Measurements from ENCODE around the gene ZNF180.

Gene ZNF180

DNA sequence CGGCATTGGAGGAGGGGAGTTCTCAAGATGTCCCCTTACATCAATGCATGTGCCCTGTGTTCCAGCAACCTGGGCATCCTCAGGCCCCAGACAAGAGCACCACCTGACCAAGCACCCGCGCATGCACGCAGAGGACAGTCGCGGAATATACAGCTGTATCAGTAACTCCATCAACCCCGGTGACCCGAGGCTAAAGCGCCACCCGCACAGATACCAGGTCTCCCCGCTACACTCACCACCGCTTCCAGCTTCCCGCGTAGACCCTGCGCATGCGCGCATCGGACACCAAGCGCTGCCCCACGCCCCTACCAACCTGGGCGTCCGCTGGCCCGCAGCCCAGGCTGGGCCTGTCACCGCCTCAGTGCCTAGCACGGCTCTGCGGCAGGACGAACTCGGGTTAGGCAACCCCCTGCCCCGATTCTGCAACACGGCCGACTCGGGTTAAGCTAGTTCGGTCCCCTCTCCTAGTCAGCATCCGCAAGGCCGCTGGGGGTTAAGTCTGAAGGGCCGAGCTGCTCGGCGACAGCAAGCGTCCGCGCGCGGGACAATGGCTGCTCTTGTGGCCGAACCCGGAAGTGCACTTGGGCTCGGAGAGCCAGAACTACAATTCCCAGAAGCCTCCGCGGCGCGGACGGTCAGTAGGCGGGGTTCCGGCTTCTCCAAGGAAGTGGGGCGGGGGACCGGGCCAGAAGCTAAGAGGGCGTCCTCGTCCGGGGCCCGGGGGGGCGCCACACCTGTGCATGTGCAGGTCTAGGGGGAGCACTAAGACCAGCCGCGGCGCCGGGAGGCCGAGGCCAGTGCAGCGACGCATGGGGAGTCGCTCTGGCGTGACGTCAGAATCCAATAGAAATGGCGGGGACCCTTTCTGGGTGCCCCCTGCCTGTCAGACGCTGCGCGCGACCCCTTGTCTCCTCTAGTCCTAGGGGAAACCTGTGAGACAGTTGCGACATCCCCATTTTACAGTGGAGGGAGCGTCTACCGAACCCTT lies at the start of gene ZNF180:
Gene ZNF180 (minus strand): TSS at position 561 of the 988 bp plus-strand sequence. CDS start 3,188 bp downstream, outside the sequence.
- TF ChIP-seq CTCF (IDR thresholded peaks at IDR 0.05; ENCODE audit: low read depth, low read length), result peak; percentile 25
- DNase-seq (ENCODE audit: extremely low read depth, low read depth), result peak; percentile 77

DNA sequence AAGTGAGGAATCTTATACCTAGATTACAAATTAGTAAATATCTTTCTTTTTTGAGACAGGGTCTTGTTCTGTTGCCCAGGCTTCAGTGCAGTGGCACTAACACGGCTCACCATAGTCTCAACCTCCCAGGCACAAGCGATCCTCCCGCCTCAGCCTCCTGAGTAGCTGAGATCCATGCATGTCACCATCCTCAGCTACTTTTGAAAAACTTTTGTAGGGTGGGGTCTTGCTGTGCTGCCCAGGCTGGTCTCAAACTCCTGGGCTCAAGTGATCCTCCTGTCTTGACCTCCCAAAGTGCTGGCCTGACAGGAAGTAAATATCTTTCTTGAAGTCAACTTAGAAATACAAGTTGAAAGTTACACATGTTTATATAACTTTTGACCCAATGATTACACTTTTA lies 49.2 kb upstream of the ZNF180 start:
- TF ChIP-seq CTCF (IDR thresholded peaks at IDR 0.05; ENCODE audit: low read depth, low read length), result no peak
- no peak for DNase-seq (ENCODE audit: extremely low read depth, low read depth)

GRCh38 chr19:44548736-44549135 lies 48.4 kb upstream of the ZNF180 start:
- TF ChIP-seq CTCF (IDR thresholded peaks at IDR 0.05; ENCODE audit: low read depth, low read length), result no peak
- DNase-seq (ENCODE audit: extremely low read depth, low read depth), result no peak

GRCh38 chr19:44544031-44544430 lies 43.7 kb upstream of the ZNF180 start:
- no peak for DNase-seq (ENCODE audit: extremely low read depth, low read depth)
- no peak for TF ChIP-seq CTCF (IDR thresholded peaks at IDR 0.05; ENCODE audit: low read depth, low read length)

DNA sequence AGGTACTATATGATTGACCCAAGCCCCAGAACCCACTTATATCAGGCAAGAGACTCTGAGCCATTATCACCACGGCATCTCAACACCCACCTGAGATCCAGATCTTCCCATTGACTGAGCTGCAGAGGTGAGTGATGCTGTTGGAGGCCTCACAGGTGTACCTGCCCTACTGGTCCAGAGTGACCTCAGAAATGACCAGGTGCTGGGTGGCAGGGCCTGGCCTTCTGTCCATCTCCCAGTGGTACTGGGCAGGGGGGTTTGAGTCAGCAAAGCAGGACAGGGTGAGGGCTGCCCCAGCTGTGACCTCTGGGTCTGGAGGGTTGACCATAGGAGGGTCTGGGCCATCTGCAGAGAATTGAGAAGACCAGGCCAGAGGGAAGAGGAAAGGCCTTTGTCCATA lies 42.3 kb upstream of the ZNF180 start:
- no peak for DNase-seq (ENCODE audit: extremely low read depth, low read depth)

GRCh38 chr19:44540736-44541135 lies 40.4 kb upstream of the ZNF180 start:
- DNase-seq (ENCODE audit: extremely low read depth, low read depth), result no peak
- TF ChIP-seq CTCF (IDR thresholded peaks at IDR 0.05; ENCODE audit: low read depth, low read length), result no peak

More for the DNA sequence above, 42.3 kb upstream of the ZNF180 start:
- TF ChIP-seq CTCF (IDR thresholded peaks at IDR 0.05; ENCODE audit: low read depth, low read length), result no peak

GRCh38 chr19:44539991-44540390 lies 39.7 kb upstream of the ZNF180 start:
- TF ChIP-seq CTCF (IDR thresholded peaks at IDR 0.05; ENCODE audit: low read depth, low read length), result no peak

More at GRCh38 chr19:44539991-44540390, 39.7 kb upstream of the ZNF180 start:
- no peak for DNase-seq (ENCODE audit: extremely low read depth, low read depth)

Data from AG09319 (cell line).